Raji (cell line): ENCODE results near the gene RAI1.
A peak's percentile ranks its signal among the peaks of the same experiment; 100 is the strongest.

Experiments
- POLR2A ChIP-seq: IDR thresholded peaks from 2 replicates; pipeline ENCODE4 v1.6.1; 2011; ENCODE audit warnings: low read depth, low read length, control low read depth; ENCODE audit not compliant: insufficient read depth

RAI1 gene

GRCh38 chr17:17824783-17825614, 143.7 kb downstream of the RAI1 start:
- TF ChIP-seq POLR2A: no peak

- TF ChIP-seq POLR2A: no peak
Observed at GRCh38 chr17:17826342-17826713, 145.1 kb downstream of the RAI1 start.

GRCh38 chr17:17826942-17827785, 145.9 kb downstream of the RAI1 start:
- no peak for TF ChIP-seq POLR2A

- TF ChIP-seq POLR2A: no peak
Observed at GRCh38 chr17:17827826-17828621, 146.8 kb downstream of the RAI1 start.

- no peak for TF ChIP-seq POLR2A
Observed at GRCh38 chr17:17830269-17830567, 149.0 kb downstream of the RAI1 start.

- TF ChIP-seq POLR2A: no peak
Observed at GRCh38 chr17:17830740-17831207, 149.5 kb downstream of the RAI1 start.

- TF ChIP-seq POLR2A: no peak
Observed at GRCh38 chr17:17831208-17832031, 150.2 kb downstream of the RAI1 start.

GRCh38 chr17:17832032-17832363, 150.7 kb downstream of the RAI1 start:
- no peak for TF ChIP-seq POLR2A

GRCh38 chr17:17833658-17834357, 152.6 kb downstream of the RAI1 start:
- TF ChIP-seq POLR2A: no peak

- TF ChIP-seq POLR2A: no peak; the same call in 1 of the 2 replicates
Observed at GRCh38 chr17:17834974-17835373, 153.7 kb downstream of the RAI1 start.

- no peak; the same call in 1 of the 2 replicates for TF ChIP-seq POLR2A
Observed at GRCh38 chr17:17835415-17836249, 154.4 kb downstream of the RAI1 start.

- peak; percentile 90 for TF ChIP-seq POLR2A
Observed at GRCh38 chr17:17836250-17836817, 155.1 kb downstream of the RAI1 start.
